Fibroblast of lung (primary cell): ENCODE results near the gene ZNF609. TPM values are rescaled to one million over a fixed set of nuclear protein-coding genes. Genes with fewer than 3 reads are reported as not detected.
"Not testable (repeated sequence)": the region's sequence is repeated elsewhere in the genome, so short reads cannot be mapped to it uniquely, and the experiment has no call there.

Experiments
- DNase-seq, 2 donors: peaks; one replicate each; pipeline versions ENCODE4 v3.0.0 to v3.0.0-alpha.2; 2010; ENCODE audit warnings: low read depth in 2 of 2
- H2AFZ ChIP-seq: 2 replicates; pipeline ENCODE4 v1.5.1; 2012; ENCODE audit warnings: low read length, control low read depth, inconsistent platforms
- H3K27ac ChIP-seq: 2 replicates; pipeline ENCODE4 v1.5.1; 2011; ENCODE audit warnings: low read length, control low read depth; ENCODE audit not compliant: insufficient read depth
- H3K27me3 ChIP-seq: 2 replicates; pipeline ENCODE4 v1.5.1; 2011; ENCODE audit warnings: mild to moderate bottlenecking, low read length; ENCODE audit not compliant: control insufficient read depth, insufficient read depth
- H3K36me3 ChIP-seq: 2 replicates; pipeline ENCODE4 v1.5.1; 2011; ENCODE audit warnings: low read length; ENCODE audit not compliant: control insufficient read depth, insufficient read depth
- H3K4me1 ChIP-seq: 2 replicates; pipeline ENCODE4 v1.5.1; 2011; ENCODE audit warnings: low read length; ENCODE audit not compliant: control insufficient read depth, insufficient read depth; ENCODE audit errors: extremely low read depth
- H3K4me2 ChIP-seq: 2 replicates; pipeline ENCODE4 v1.5.1; 2011; ENCODE audit warnings: low read length, control low read depth; ENCODE audit not compliant: insufficient read depth; ENCODE audit errors: extremely low read depth
- H3K4me3 ChIP-seq, 4 experiments: fragments of 200-600 bp in 1 of 4; sonication (generic) in 1 of 4; replicated peaks in 1 of 4; 2 replicates each; pipeline ENCODE4 v1.5.1; 2011 to 2016; ENCODE audit warnings: low read length in 4 of 4, low read depth in 3 of 4, mild to moderate bottlenecking in 3 of 4, control low read depth in 2 of 4, inconsistent platforms in 1 of 4, mixed read lengths in 1 of 4; ENCODE audit not compliant: insufficient read depth in 1 of 4; ENCODE audit errors: control extremely low read depth in 1 of 4
- H3K79me2 ChIP-seq: 2 replicates; pipeline ENCODE4 v1.5.1; 2012; ENCODE audit warnings: mild to moderate bottlenecking, low read length, inconsistent platforms; ENCODE audit not compliant: control insufficient read depth, insufficient read depth
- H3K9ac ChIP-seq: 2 replicates; pipeline ENCODE4 v1.5.1; 2011; ENCODE audit warnings: mild to moderate bottlenecking, low read length, control low read depth; ENCODE audit not compliant: insufficient read depth
- H3K9me3 ChIP-seq: 2 replicates; pipeline ENCODE4 v1.5.1; 2012; ENCODE audit warnings: low read depth, low read length; ENCODE audit not compliant: control insufficient read depth, insufficient read depth
- H4K20me1 ChIP-seq: 2 replicates; pipeline ENCODE4 v1.5.1; 2011; ENCODE audit warnings: low read length; ENCODE audit not compliant: control insufficient read depth, insufficient read depth; ENCODE audit errors: extremely low read depth
- EZH2 ChIP-seq: IDR thresholded peaks from 2 replicates; pipeline ENCODE4 v1.5.1; 2012; ENCODE audit warnings: low read length, control low read depth, mild to moderate bottlenecking; ENCODE audit errors: missing control alignments
- polyA plus RNA-seq, 2 donors: library from polyadenylated mRNA; depleted of rRNA in 1 of 2; stranded (reverse) in 1 of 2; unstranded in 1 of 2; fragments of >200 nt; gene quantifications; 2 replicates each; pipeline ENCODE4 v1.2.1, GENCODE V29; 2011 to 2012; ENCODE audit warnings: missing spikeins in 1 of 2
- total RNA-seq: library from RNA; depleted of rRNA; stranded (reverse); fragments of >200 nt; gene quantifications from 2 replicates; pipeline ENCODE4 v1.2.1, GENCODE V29; 2014
- TF ChIP-seq, protein P1 (sequence below), 2 donors: IDR thresholded peaks in 1 of 2; conservative IDR thresholded peaks in 1 of 2; 1 replicate in 1 of 2; 2 replicates in 1 of 2; pipeline ENCODE4 v1.5.1; 2011 to 2012; ENCODE audit warnings: low read length in 2 of 2, control low read depth in 1 of 2, inconsistent platforms in 1 of 2, low read depth in 1 of 2, mild to moderate bottlenecking in 1 of 2

ZNF609 gene
- total and polyA plus RNA-seq, 2 donors (not counting 1 experiment from before 2014, with no cell fraction given), result 10.8 to 14.7 TPM

GRCh38 chr15:64599716-64600115 lies 139.3 kb downstream of the ZNF609 start:
- no peak overlapping the region for H2AFZ ChIP-seq
- DNase-seq, result peak in 1 of 2 donors; percentile 68
- H3K27me3 ChIP-seq, result no peaks in the 10 kb centered on the region
- H3K9me3 ChIP-seq, result no peaks in the 10 kb centered on the region
- no peak overlapping the region for H3K27ac ChIP-seq
- H3K4me3 ChIP-seq, result no peak overlapping the region
- peaks cover 6% of the 10 kb centered on the region for H3K4me1 ChIP-seq
- H3K4me2 ChIP-seq, result no peak overlapping the region
- no peak overlapping the region for H3K9ac ChIP-seq
- TF ChIP-seq, protein P1, sequence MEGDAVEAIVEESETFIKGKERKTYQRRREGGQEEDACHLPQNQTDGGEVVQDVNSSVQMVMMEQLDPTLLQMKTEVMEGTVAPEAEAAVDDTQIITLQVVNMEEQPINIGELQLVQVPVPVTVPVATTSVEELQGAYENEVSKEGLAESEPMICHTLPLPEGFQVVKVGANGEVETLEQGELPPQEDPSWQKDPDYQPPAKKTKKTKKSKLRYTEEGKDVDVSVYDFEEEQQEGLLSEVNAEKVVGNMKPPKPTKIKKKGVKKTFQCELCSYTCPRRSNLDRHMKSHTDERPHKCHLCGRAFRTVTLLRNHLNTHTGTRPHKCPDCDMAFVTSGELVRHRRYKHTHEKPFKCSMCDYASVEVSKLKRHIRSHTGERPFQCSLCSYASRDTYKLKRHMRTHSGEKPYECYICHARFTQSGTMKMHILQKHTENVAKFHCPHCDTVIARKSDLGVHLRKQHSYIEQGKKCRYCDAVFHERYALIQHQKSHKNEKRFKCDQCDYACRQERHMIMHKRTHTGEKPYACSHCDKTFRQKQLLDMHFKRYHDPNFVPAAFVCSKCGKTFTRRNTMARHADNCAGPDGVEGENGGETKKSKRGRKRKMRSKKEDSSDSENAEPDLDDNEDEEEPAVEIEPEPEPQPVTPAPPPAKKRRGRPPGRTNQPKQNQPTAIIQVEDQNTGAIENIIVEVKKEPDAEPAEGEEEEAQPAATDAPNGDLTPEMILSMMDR (conservative IDR thresholded peaks at IDR 0.05 in 1 of 2, IDR thresholded peaks at IDR 0.05 in 1 of 2; ENCODE audit: low read depth in 1 of 2, low read length in 2 of 2), result no peak
- no peak for TF ChIP-seq EZH2
- H3K79me2 ChIP-seq, result peaks cover 6% of the 10 kb centered on the region
- H3K36me3 ChIP-seq, result no peaks in the 10 kb centered on the region
- H4K20me1 ChIP-seq, result no peaks in the 10 kb centered on the region

- H3K36me3 ChIP-seq, result no peaks in the 10 kb centered on the region
- no peak overlapping the region for H2AFZ ChIP-seq
- no peaks in the 10 kb centered on the region for H4K20me1 ChIP-seq
- H3K4me3 ChIP-seq, result no peak overlapping the region
- TF ChIP-seq EZH2, result no peak
- TF ChIP-seq, protein P1 (conservative IDR thresholded peaks at IDR 0.05 in 1 of 2, IDR thresholded peaks at IDR 0.05 in 1 of 2; ENCODE audit: low read depth in 1 of 2, low read length in 2 of 2), result no peak
- no peak overlapping the region for H3K27ac ChIP-seq
- peaks cover 6% of the 10 kb centered on the region for H3K4me1 ChIP-seq
- H3K4me2 ChIP-seq, result no peak overlapping the region
- H3K79me2 ChIP-seq, result peaks cover 6% of the 10 kb centered on the region
- no peak overlapping the region for H3K9ac ChIP-seq
- no peaks in the 10 kb centered on the region for H3K9me3 ChIP-seq
- DNase-seq, result no peak
- H3K27me3 ChIP-seq, result no peaks in the 10 kb centered on the region
Observed at GRCh38 chr15:64600794-64601193, 140.4 kb downstream of the ZNF609 start.

- H3K9me3 ChIP-seq, result no peaks in the 10 kb centered on the region
- H3K4me1 ChIP-seq, result no peaks in the 10 kb centered on the region
- H3K79me2 ChIP-seq, result peaks cover 5% of the 10 kb centered on the region
- no peaks in the 10 kb centered on the region for H4K20me1 ChIP-seq
- H3K9ac ChIP-seq, result no peak overlapping the region
- no peak overlapping the region for H3K4me3 ChIP-seq
- no peak for DNase-seq
- no peaks in the 10 kb centered on the region for H3K36me3 ChIP-seq
- TF ChIP-seq, protein P1 (conservative IDR thresholded peaks at IDR 0.05 in 1 of 2, IDR thresholded peaks at IDR 0.05 in 1 of 2; ENCODE audit: low read depth in 1 of 2, low read length in 2 of 2), result no peak
- TF ChIP-seq EZH2, result no peak
- no peak overlapping the region for H3K27ac ChIP-seq
- H3K4me2 ChIP-seq, result no peak overlapping the region
- H3K27me3 ChIP-seq, result no peaks in the 10 kb centered on the region
- no peak overlapping the region for H2AFZ ChIP-seq
Observed at GRCh38 chr15:64604319-64604718, 143.9 kb downstream of the ZNF609 start.

- not testable (repeated sequence) for H4K20me1 ChIP-seq, DNase-seq, H3K9me3 ChIP-seq, H3K9ac ChIP-seq, H3K4me3 ChIP-seq, H3K79me2 ChIP-seq, H3K4me2 ChIP-seq, H3K4me1 ChIP-seq, H3K27ac ChIP-seq, H3K36me3 ChIP-seq, H2AFZ ChIP-seq, H3K27me3 ChIP-seq
Observed at GRCh38 chr15:64607416-64607815, 147.0 kb downstream of the ZNF609 start.
